DND-41 (cell line): ENCODE measurements around the gene ABI3BP.

Source experiments
- ATAC-seq: fragments of 200-7000 bp; cut with Tn5 transposase; 3 replicates; pipeline ENCODE4 v1.9.1; 2021; ENCODE audit warnings: low read depth; ENCODE audit not compliant: insufficient read depth
- DNase-seq: peaks from one replicate; pipeline ENCODE4 v3.0.0-alpha.2; 2020
- H2AFZ ChIP-seq: 2 replicates; pipeline ENCODE4 v1.6.0; 2012; ENCODE audit warnings: low read depth, low read length
- H3K27ac ChIP-seq: 2 replicates; pipeline ENCODE4 v1.5.1; 2012; ENCODE audit warnings: low read length, inconsistent platforms
- H3K27me3 ChIP-seq: fragments of 200-600 bp; sonication (generic); 2 replicates; pipeline ENCODE4 v1.6.0; 2012; ENCODE audit warnings: low read length, mild to moderate bottlenecking, inconsistent platforms; ENCODE audit not compliant: insufficient read depth, poor library complexity
- H3K36me3 ChIP-seq: 2 replicates; pipeline ENCODE4 v1.5.1; 2012; ENCODE audit warnings: low read length, inconsistent platforms; ENCODE audit not compliant: insufficient read depth
- H3K4me1 ChIP-seq: 2 replicates; pipeline ENCODE4 v1.5.1; 2012; ENCODE audit warnings: mild to moderate bottlenecking, low read length; ENCODE audit not compliant: insufficient read depth
- H3K4me2 ChIP-seq: 2 replicates; pipeline ENCODE4 v1.6.0; 2012; ENCODE audit warnings: mild to moderate bottlenecking, moderate library complexity, low read length, inconsistent platforms; ENCODE audit not compliant: insufficient read depth
- H3K4me3 ChIP-seq, 2 experiments: fragments of 200-600 bp in 1 of 2; shearing (Covaris generic) in 1 of 2; 2 replicates each; pipeline ENCODE4 v1.5.1; 2012 to 2016; ENCODE audit warnings: inconsistent platforms in 2 of 2, low read length in 2 of 2, mild to moderate bottlenecking in 2 of 2, low read depth in 1 of 2, moderate library complexity in 1 of 2
- H3K79me2 ChIP-seq: 2 replicates; pipeline ENCODE4 v1.6.0; 2012; ENCODE audit warnings: low read length, inconsistent platforms; ENCODE audit not compliant: insufficient read depth
- H3K9ac ChIP-seq: 2 replicates; pipeline ENCODE4 v1.6.0; 2012; ENCODE audit warnings: low read depth, mild to moderate bottlenecking, inconsistent platforms, low read length, moderate library complexity
- H3K9me3 ChIP-seq: 2 replicates; pipeline ENCODE4 v1.5.1; 2012; ENCODE audit warnings: low read length, moderate library complexity, mild to moderate bottlenecking, inconsistent platforms; ENCODE audit not compliant: insufficient read depth, severe bottlenecking
- H4K20me1 ChIP-seq: 2 replicates; pipeline ENCODE4 v1.6.0; 2012; ENCODE audit warnings: low read length; ENCODE audit not compliant: insufficient read depth
- EZH2 ChIP-seq: IDR thresholded peaks from 3 replicates; pipeline ENCODE4 v1.6.1; 2012; ENCODE audit warnings: borderline replicate concordance, low read depth, mild to moderate bottlenecking, moderate library complexity, low read length, inconsistent platforms; ENCODE audit not compliant: severe bottlenecking
- TF ChIP-seq, protein P1 (sequence below): IDR thresholded peaks from 2 replicates; pipeline ENCODE4 v1.5.1; 2012; ENCODE audit warnings: borderline replicate concordance, low read length, moderate library complexity, mild to moderate bottlenecking; ENCODE audit not compliant: poor library complexity, severe bottlenecking; ENCODE audit errors: extremely low read depth

Gene ABI3BP

DNA sequence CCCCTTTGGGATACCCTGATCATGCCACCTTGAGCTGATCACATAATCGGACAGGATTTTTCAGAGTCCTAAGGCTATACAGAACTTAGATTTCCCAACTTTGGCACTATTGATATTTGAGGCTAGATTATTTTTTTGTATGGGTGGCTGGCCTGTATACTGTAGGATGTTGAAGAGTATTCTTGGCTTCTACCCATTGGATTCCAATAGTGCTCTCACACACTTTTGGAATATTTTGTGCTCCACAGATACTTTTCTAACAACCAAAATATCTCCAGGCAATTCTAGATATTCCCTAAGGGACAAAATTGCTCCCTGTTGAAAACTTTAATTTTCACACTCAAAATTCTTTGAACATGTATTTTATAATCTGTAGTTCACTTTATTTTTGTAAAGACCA lies 125.1 kb downstream of the ABI3BP start:
- no peaks in the 10 kb centered on the region for H3K4me1 ChIP-seq
- no peaks in the 10 kb centered on the region for H3K9me3 ChIP-seq
- no peaks in the 10 kb centered on the region for H4K20me1 ChIP-seq
- no peak overlapping the region for H3K27ac ChIP-seq
- ATAC-seq (no peak), DNase-seq (no peak)
- H3K79me2 ChIP-seq, result no peaks in the 10 kb centered on the region
- TF ChIP-seq, protein P1, sequence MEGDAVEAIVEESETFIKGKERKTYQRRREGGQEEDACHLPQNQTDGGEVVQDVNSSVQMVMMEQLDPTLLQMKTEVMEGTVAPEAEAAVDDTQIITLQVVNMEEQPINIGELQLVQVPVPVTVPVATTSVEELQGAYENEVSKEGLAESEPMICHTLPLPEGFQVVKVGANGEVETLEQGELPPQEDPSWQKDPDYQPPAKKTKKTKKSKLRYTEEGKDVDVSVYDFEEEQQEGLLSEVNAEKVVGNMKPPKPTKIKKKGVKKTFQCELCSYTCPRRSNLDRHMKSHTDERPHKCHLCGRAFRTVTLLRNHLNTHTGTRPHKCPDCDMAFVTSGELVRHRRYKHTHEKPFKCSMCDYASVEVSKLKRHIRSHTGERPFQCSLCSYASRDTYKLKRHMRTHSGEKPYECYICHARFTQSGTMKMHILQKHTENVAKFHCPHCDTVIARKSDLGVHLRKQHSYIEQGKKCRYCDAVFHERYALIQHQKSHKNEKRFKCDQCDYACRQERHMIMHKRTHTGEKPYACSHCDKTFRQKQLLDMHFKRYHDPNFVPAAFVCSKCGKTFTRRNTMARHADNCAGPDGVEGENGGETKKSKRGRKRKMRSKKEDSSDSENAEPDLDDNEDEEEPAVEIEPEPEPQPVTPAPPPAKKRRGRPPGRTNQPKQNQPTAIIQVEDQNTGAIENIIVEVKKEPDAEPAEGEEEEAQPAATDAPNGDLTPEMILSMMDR, result no peak
- TF ChIP-seq EZH2, result no peak
- no peaks in the 10 kb centered on the region for H3K36me3 ChIP-seq
- H3K27me3 ChIP-seq, result no peaks in the 10 kb centered on the region
- no peak overlapping the region for H3K9ac ChIP-seq
- H2AFZ ChIP-seq, result no peak overlapping the region
- no peak overlapping the region for H3K4me2 ChIP-seq
- no peak overlapping the region for H3K4me3 ChIP-seq

GRCh38 chr3:100865442-100865841 lies 127.8 kb downstream of the ABI3BP start:
- no peak overlapping the region for H3K9ac ChIP-seq
- no peak overlapping the region for H3K27ac ChIP-seq
- no peaks in the 10 kb centered on the region for H3K4me1 ChIP-seq
- H2AFZ ChIP-seq, result no peak overlapping the region
- no peaks in the 10 kb centered on the region for H3K79me2 ChIP-seq
- ATAC-seq (no peak), DNase-seq (no peak)
- H3K4me3 ChIP-seq, result no peak overlapping the region
- no peaks in the 10 kb centered on the region for H3K27me3 ChIP-seq
- H3K36me3 ChIP-seq, result no peaks in the 10 kb centered on the region
- no peak for TF ChIP-seq EZH2
- H3K9me3 ChIP-seq, result no peaks in the 10 kb centered on the region
- no peaks in the 10 kb centered on the region for H4K20me1 ChIP-seq
- no peak overlapping the region for H3K4me2 ChIP-seq

- DNase-seq, result no peak
- no peaks in the 10 kb centered on the region for H3K36me3 ChIP-seq
- TF ChIP-seq, protein P1, result no peak
- TF ChIP-seq EZH2, result no peak
- H3K79me2 ChIP-seq, result no peaks in the 10 kb centered on the region
- no peak overlapping the region for H3K4me2 ChIP-seq
- no peak overlapping the region for H3K4me3 ChIP-seq
- no peaks in the 10 kb centered on the region for H3K27me3 ChIP-seq
- no peak overlapping the region for H3K27ac ChIP-seq
- H3K9me3 ChIP-seq, result no peaks in the 10 kb centered on the region
- H2AFZ ChIP-seq, result no peak overlapping the region
- ATAC-seq, result no peak
- no peaks in the 10 kb centered on the region for H3K4me1 ChIP-seq
- no peaks in the 10 kb centered on the region for H4K20me1 ChIP-seq
- H3K9ac ChIP-seq, result no peak overlapping the region
Observed at GRCh38 chr3:100864471-100865250, 128.6 kb downstream of the ABI3BP start.

DNA sequence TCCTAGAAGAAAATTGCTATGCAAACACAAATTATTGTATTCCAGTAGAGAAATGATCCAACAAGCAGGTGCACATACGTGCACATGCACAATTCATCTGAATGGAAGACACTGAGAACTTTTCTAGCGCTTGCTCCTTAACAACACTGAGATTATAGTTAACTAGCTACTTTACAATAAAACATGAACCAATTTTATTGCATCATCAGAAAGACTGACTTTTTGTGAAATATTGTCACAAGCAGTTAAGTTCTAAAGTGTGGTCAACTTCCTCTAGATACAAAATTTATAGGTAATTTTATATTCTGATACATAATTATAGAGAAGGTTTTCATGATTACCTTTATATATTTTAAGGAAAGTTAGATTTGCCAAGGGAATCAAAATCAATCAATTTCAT lies 135.4 kb downstream of the ABI3BP start:
- Histone ChIP-seq H3K36me3 (no peaks in the 10 kb centered on the region), H3K4me1 (peaks cover 3% of the 10 kb centered on the region; the same call in 1 of the 2 replicates), H3K4me3 (no peak overlapping the region), H3K27me3 (no peaks in the 10 kb centered on the region), H4K20me1 (no peaks in the 10 kb centered on the region), H3K4me2 (no peak overlapping the region), H3K79me2 (no peaks in the 10 kb centered on the region), H2AFZ (no peak overlapping the region), H3K9ac (no peak overlapping the region), H3K9me3 (no peaks in the 10 kb centered on the region), H3K27ac (no peak overlapping the region)
- ATAC-seq (no peak), DNase-seq (no peak)
- no peak for TF ChIP-seq EZH2
- TF ChIP-seq, protein P1, result no peak
